ENCODE results near the gene CD163.
"Not testable (repeated sequence)": the region's sequence is repeated elsewhere in the genome, so short reads cannot be mapped to it uniquely, and the experiment has no call there.

The CD163 gene

DNA sequence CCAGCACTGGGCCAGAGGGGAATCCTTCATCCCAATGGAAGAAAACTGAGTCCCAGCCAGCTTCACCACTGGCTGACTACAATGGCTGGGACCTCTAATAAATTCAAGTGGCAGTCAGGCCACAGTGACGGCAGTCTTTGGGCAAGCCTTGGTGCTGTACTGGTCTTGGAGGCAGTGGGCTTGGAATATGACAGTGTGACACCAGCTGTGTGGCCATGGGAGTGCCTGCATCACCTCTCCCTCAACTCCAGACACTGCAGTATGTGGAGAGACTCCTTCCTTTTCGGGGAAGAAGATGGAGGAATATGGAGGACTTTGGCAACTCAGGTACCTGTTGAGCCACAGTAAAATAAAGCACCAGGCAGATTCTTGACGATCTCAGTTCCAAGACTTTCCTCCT, 43.6 kb downstream of the CD163 start:
- intact Hi-C loops (cut with DNase I) = loop anchor here (5.0 kb wide), 1 partner anchor 238 kb away; no protein-coding TSS in a partner anchor
- no peak for DNase-seq

DNA sequence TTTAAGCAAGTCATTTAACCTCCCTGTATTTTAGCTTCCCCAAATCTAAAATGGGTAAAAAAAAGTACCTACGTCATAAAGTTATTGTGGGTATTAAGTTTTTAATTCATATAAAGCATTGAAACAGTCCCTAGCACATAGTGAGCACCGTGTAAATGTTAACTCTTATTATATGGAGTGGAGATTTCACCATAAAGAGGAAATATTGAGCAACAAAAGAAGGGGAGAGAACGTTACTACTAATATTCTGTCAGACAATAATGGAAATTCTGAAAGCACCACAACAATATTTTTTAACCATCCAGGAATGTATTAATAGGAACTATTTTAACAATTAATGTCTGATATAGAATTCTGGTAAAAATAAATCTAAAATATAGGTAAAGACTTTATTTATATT, 51.8 kb downstream of the CD163 start:
- intact Hi-C loops (cut with DNase I) = no loop called here
- DNase-seq = no peak

DNA sequence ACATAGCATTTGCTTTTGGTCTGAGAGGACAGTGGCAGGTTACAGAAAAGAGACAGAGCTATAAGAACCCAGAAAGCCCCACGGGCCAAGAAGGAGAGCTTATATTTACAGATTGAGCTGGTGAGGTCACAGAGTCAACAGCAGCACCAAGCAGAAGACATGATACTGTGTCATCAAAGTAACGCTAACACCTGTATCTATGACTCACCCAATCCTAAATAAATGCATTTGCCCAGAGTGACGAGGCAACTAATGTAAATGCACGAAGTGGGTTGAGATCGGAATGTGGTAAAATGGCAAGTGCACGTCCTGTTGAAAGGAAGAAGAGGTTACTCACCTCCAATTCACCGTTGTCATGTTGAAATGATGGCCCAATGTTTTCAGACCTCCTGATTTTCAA, 52.9 kb downstream of the CD163 start:
- no peak for DNase-seq
- intact Hi-C loops (cut with DNase I) = no loop called here

DNA sequence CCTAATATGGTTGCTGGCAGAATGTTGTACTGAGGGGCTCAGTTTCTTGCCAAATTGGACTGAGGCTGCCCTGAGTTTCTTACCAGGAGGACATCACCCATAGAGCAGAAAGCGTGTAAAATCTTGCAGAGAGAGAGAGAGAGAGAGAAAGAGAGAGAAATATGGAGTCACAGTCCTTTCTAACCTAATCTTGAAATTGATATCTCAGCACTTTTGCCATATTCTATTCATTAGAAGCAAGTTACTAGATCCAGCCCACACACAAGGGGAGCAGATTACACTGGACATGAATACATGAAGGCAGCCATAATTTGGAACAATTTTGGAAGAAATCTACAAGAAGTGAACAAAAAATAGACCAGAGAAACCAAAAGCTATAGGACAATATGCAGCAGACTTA, 55.5 kb downstream of the CD163 start:
- intact Hi-C loops (cut with DNase I) = no loop called here
- no peak for DNase-seq

DNA sequence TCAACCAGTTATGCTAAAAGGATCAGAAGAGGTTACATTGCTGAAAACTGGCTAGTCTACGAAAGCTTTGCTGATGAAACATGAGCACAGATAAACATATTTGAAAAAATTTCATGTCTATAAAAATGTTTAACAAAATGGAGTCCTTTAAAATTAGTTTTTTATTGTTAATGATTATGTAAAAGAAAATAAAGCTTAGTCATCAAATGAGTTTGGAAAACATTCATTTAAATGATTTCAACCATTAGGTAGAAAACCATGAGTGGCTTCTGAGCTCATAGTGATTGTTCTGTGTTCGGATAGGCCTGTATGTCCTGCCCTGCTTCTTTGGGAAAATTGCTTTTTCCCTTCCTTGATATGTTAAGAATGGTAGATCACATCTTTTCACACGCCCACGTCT, 59.0 kb downstream of the CD163 start:
- DNase-seq = no peak
- intact Hi-C loops (cut with DNase I) = no loop called here

DNA sequence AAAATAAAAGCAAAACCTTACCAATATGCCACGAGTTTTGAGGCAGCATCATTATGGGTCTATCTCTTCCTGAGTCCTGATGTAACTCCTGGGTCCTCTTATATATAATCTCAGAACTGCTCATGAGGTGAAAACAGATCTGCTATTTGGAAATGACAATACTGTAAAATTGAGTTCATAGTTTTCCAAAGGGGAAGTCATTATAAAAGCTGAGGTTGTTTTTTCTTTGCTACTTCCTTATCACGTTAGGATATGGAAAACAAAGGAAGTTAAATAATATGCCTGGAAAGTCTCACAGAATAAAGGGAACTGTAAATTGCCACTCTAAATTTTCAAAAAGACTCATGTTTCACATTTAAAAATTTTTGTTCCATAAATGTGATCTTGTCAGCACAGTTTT, 59.5 kb downstream of the CD163 start, which contains the start of gene CD163L1:
TSS of gene CD163L1 (minus strand) at position 78 of the 400 bp plus-strand sequence. CDS start at position 52, 26 bp downstream.
- DNase-seq = no peak
- intact Hi-C loops (cut with DNase I) = no loop called here

DNA sequence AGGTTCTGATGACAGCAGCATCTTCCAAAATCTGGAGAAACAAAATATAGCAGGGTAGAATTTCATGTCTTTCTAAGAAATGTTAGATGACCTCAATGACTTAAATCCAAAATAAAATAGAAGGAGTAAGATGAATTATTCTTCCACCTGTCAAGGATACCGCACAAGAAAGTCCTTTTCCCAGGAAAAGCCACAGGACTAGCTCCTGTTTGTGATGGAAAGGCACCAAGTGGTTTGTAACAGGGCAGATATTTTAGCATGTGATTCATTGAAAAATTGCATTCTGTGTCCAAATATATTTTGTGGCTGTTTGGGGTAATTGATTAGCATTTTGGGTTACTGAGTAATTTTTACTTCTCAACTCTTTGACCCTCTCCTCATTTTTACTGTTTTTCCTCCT, 62.4 kb downstream of the CD163 start:
- intact Hi-C loops (cut with DNase I) = no loop called here
- DNase-seq = no peak

DNA sequence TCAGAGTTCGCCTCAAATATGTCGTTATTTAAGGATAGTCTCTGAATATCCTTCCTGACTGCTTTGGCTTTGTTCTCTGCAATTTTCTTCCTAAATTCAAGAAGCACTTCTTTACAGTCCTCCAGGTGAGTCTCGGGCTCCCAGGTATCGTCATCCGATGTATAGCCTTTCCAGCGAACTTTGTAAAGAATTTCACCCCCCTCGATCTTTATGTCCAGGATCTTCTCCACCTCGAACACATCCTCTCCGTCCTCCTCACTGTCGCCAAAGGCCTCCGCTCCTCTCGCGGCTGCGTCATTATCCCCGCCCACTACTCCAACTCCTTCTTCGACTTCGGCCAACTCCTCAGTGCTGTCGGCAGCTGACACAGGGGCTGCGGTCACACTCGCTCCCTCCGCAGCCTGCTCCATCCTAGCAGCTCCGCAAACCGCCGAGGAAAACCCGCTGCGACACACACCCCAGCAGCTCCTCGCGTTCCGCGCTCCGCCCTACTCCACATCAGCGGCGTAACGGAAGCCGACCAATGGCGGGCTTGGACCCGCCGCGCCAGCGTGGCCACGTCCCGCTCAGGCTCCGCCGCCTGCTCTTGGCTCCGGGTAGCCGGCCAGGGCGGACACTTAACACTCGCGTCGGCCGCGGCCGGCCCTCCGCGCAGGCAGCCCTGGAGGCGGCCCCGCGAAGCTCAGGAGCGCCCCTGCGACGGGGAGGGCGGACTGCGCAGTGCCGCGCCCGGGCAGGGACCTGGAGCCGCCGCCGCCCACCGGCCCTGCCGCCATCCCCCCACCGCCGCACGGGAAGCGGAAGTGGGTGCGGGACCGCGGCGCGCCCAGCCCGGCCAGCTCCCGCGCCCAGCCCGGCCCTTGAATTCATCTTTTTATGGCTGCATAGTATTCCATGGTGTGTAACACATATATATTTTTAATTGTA, 63.7 kb downstream of the CD163 start:
- intact Hi-C loops (cut with DNase I) = no loop called here
- peak in 25 of 42 donors; percentile 3 to 54 (median 24) for DNase-seq

DNA sequence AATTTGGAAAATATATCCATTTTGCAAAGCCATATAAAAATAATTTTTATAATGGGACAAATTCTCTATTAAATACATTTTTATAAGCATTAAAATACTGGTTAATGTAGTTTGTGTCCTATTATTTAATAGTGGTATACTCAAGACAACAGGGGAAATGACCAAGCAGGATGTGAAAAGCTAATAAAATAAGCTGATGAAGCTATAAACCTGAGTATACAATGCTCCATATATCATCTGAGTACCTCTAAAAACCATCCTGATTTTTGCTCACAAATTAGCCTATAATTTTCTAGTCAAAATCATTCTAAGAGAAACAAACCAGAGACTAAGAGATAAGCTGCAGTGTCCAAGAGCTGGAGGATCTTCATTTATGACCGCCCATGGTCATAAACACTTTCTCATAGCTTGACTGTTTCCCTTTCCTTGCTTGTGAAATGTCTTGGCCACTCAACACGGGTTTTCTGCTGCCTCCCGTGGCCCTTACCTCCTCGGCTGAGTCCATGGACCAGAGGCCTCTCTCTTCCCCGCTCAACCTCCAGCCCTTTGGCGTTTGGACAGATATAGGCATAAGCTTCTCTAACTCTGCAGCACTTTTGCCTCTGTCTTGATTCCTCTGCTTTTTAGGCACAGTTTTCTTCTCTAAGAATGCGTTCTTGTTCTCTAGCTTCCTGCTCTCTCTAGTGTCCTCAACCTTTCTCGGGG, 65.1 kb downstream of the CD163 start:
- DNase-seq; intact Hi-C loops (cut with DNase I): not testable (repeated sequence)

DNA sequence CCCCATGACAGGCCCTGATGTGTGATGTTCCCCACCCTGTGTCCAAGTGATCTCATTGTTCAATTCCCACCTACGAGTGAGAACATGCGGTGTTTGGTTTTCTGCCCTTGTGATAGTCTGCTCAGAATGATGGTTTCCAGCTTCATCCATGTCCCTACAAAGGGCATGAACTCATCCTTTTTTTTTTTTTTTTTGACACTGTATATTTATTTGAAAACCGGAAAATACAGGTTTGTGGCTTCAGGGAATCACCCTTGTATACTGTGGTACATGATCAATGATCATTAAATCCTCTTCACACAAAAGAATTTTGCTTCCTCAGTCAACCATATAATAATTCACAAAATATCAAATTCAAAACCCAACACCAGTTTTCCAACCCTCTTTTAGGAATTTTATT, 66.1 kb downstream of the CD163 start:
- intact Hi-C loops (cut with DNase I); DNase-seq: not testable (repeated sequence)

DNA sequence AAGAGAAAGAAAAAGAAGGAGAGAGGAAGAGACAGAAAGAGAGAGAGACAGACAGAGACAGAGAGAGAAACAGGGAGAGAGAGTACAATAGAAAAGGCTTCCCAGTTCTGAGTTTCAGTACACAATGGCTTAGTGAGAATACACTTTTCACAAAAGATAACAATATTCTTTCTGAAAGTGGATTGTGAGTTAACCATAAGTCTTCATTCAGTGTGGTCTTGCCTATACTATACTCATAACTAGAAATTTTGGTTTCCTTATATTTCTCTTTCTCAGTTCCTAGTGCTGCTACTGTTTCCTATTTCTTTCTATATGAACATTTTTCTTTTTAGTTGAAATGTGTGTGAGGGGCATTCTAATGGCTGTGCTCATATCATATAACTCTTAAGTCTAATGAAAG, 68.9 kb downstream of the CD163 start:
- intact Hi-C loops (cut with DNase I) = no loop called here
- DNase-seq = no peak

DNA sequence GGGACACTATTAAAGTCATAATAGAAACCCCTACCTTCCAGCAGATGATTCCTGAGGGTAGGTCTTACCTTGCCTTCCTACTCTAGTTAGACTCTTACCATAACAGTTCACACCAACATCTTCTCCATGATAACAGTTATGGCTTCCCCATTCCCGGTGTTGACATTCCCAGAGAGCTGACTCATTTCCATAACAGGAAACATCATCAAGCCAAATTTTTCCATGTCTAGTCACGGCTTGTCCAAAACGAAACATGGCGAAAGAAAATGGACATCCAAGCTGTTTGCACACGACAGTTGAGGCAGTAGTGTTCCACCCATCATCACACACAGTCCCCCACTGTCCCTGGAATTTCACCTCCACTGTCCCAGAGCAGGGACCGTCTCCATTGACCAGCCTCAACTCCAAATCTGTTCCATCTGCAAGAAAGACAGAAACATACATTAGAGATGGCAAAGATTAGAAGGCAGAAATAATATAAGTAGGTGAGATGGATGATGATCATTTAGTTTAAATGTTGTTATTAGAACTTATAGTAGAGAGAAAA, 70.2 kb downstream of the CD163 start:
- DNase-seq = no peak
- intact Hi-C loops (cut with DNase I) = no loop called here

DNA sequence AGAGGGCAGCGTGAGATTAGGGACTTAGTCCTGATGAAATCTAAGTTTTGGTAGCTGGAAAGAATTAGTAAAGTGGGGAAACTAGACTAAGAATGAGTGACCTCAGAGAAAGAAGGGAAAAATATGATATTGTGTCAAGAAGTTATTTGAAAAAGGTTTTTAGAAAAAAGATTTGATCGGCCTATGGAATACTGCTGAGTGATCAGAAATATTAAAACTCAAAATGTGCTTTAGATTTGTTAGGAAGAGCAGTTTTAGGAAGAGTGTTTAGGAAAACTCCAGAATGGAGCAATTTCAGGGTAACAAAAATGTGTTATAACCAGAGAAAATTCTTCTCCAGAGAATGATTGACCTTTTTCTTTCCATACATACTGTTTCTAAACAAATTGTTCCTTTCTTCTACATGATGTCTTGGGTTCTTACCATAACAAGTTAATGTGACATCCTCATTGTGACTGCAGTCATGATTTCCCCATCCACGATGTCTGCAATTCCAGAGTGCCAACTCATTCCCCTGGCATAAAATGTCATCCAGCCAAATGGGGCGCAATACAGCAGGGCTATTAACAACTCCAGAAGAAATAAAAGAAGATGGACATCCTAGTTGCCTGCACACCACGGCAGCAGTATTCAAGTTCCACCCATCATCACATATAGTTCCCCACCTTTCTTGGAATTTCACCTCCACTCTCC, 71.4 kb downstream of the CD163 start:
- DNase-seq = no peak
- intact Hi-C loops (cut with DNase I) = no loop called here
